Neural cell (in vitro differentiated cells): ENCODE data around the gene CMPK2. TPM values are rescaled to one million over a fixed set of nuclear protein-coding genes. Genes with fewer than 3 reads are reported as not detected.

Experiments
- H2AFZ ChIP-seq: fragments of 200-600, 300-800 bp; sonication (generic), shearing (Covaris generic); 2 replicates; pipeline ENCODE4 v1.6.0; 2014; ENCODE audit warnings: low read depth, mild to moderate bottlenecking, antibody characterized with exemption, low read length, moderate library complexity
- H3F3A ChIP-seq: fragments of 200-600 bp; shearing (Covaris generic); 2 replicates; pipeline ENCODE4 v1.6.1; 2016; ENCODE audit warnings: mild to moderate bottlenecking, moderate library complexity, mixed read lengths, antibody characterized with exemption, low read length; ENCODE audit not compliant: insufficient read depth, poor library complexity, severe bottlenecking
- H3K27ac ChIP-seq: fragments of 200-600, 300-800 bp; sonication (generic), shearing (Covaris generic); 2 replicates; pipeline ENCODE4 v1.5.1; 2014; ENCODE audit warnings: mild to moderate bottlenecking, low read length, moderate library complexity
- H3K27me3 ChIP-seq: fragments of 300-800, 200-600 bp; sonication (generic), shearing (Covaris generic); 2 replicates; pipeline ENCODE4 v1.6.0; 2014; ENCODE audit warnings: mild to moderate bottlenecking, low read depth, low read length, moderate library complexity; ENCODE audit not compliant: insufficient read depth
- H3K36me3 ChIP-seq: fragments of 300-800, 200-600 bp; sonication (generic), shearing (Covaris generic); 2 replicates; pipeline ENCODE4 v1.5.1; 2014; ENCODE audit warnings: mild to moderate bottlenecking, antibody characterized with exemption, low read length, moderate library complexity; ENCODE audit not compliant: insufficient read depth
- H3K4me2 ChIP-seq: fragments of 300-800, 200-600 bp; sonication (generic), shearing (Covaris generic); 2 replicates; pipeline ENCODE4 v1.6.0; 2014; ENCODE audit warnings: mild to moderate bottlenecking, low read length
- H3K4me3 ChIP-seq: fragments of 300-800, 200-600 bp; sonication (generic), shearing (Covaris generic); 2 replicates; pipeline ENCODE4 v1.5.1; 2014; ENCODE audit warnings: mild to moderate bottlenecking, low read length, moderate library complexity
- H3K79me2 ChIP-seq: fragments of 200-600 bp; shearing (Covaris generic); replicated peaks from 2 replicates; pipeline ENCODE4 v1.6.0; 2014; ENCODE audit warnings: mild to moderate bottlenecking, low read length, moderate library complexity; ENCODE audit not compliant: insufficient read depth
- H3K9ac ChIP-seq: fragments of 300-800, 200-600 bp; sonication (generic), shearing (Covaris generic); 2 replicates; pipeline ENCODE4 v1.6.1; 2016; ENCODE audit warnings: mild to moderate bottlenecking, low read length, mixed read lengths
- H3K9me2 ChIP-seq: fragments of 200-600 bp; shearing (Covaris generic); 2 replicates; pipeline ENCODE4 v1.6.1; 2016; ENCODE audit warnings: mild to moderate bottlenecking, low read length, mixed read lengths; ENCODE audit not compliant: insufficient read depth
- H3K9me3 ChIP-seq: fragments of 200-600, 300-800 bp; sonication (generic), shearing (Covaris generic); 2 replicates; pipeline ENCODE4 v1.6.1; 2016; ENCODE audit warnings: mild to moderate bottlenecking, mixed run types, low read length, moderate library complexity, mixed read lengths
- H4K20me1 ChIP-seq: fragments of 200-600 bp; shearing (Covaris generic); 2 replicates; pipeline ENCODE4 v1.6.1; 2016; ENCODE audit warnings: mild to moderate bottlenecking, mixed run types; ENCODE audit not compliant: insufficient read depth
- CTCF ChIP-seq: fragments of 450-650 bp; IDR thresholded peaks from 2 replicates; pipeline ENCODE4 v1.5.1; 2014; ENCODE audit warnings: antibody characterized with exemption, mild to moderate bottlenecking, moderate library complexity; ENCODE audit not compliant: poor library complexity, severe bottlenecking
- EP300 ChIP-seq: fragments of 450-650 bp; conservative IDR thresholded peaks from 2 replicates; pipeline ENCODE4 v1.6.1; 2014; ENCODE audit warnings: antibody characterized with exemption, mild to moderate bottlenecking, moderate library complexity; ENCODE audit not compliant: poor library complexity, severe bottlenecking
- EZH2 ChIP-seq: fragments of 200-600, 300-800 bp; shearing (Covaris generic), sonication (generic); IDR thresholded peaks from 2 replicates; pipeline ENCODE4 v1.6.1; 2014; ENCODE audit warnings: antibody characterized with exemption, low read length, borderline replicate concordance, mild to moderate bottlenecking; ENCODE audit not compliant: insufficient read depth, poor library complexity, severe bottlenecking
- MXI1 ChIP-seq: fragments of 450-650 bp; conservative IDR thresholded peaks from 2 replicates; pipeline ENCODE4 v1.6.1; 2014; ENCODE audit warnings: antibody characterized with exemption, mild to moderate bottlenecking; ENCODE audit not compliant: poor library complexity, severe bottlenecking
- POLR2AphosphoS5 ChIP-seq: IDR thresholded peaks from 2 replicates; pipeline ENCODE4 v1.6.1; 2012
- RAD21 ChIP-seq: fragments of 450-650 bp; conservative IDR thresholded peaks from 2 replicates; pipeline ENCODE4 v1.6.1; 2014; ENCODE audit warnings: antibody characterized with exemption, mild to moderate bottlenecking, moderate library complexity
- REST ChIP-seq: IDR thresholded peaks from 2 replicates; pipeline ENCODE4 v1.6.1; 2012; ENCODE audit warnings: borderline replicate concordance
- SMC3 ChIP-seq: fragments of 450-650 bp; conservative IDR thresholded peaks from 2 replicates; pipeline ENCODE4 v1.6.1; 2014; ENCODE audit warnings: antibody characterized with exemption, mild to moderate bottlenecking, moderate library complexity; ENCODE audit not compliant: poor library complexity
- TAF1 ChIP-seq: IDR thresholded peaks from 2 replicates; pipeline ENCODE4 v1.6.1; 2012; ENCODE audit warnings: low read depth
- polyA plus RNA-seq: library from polyadenylated mRNA; depleted of rRNA; stranded (reverse); fragments of >200 nt; gene quantifications from 2 replicates; pipeline ENCODE4 v1.2.3, GENCODE V29; 2014

Gene CMPK2
- polyA plus RNA-seq, 1 donor from 2014 or later = 6.5 TPM

GRCh38 chr2:6880200-6880733, 14.6 kb upstream of the CMPK2 start:
- no peak overlapping the region for H3K9ac ChIP-seq
- H4K20me1 ChIP-seq = no peaks in the 10 kb centered on the region
- H3K27me3 ChIP-seq = no peaks in the 10 kb centered on the region
- no peaks in the 10 kb centered on the region for H3F3A ChIP-seq
- no peak overlapping the region for H3K4me2 ChIP-seq
- no peaks in the 10 kb centered on the region for H3K79me2 ChIP-seq
- no peaks in the 10 kb centered on the region for H3K36me3 ChIP-seq
- H3K27ac ChIP-seq = no peak overlapping the region
- no peak overlapping the region for H2AFZ ChIP-seq
- H3K9me3 ChIP-seq = no peaks in the 10 kb centered on the region
- no peaks in the 10 kb centered on the region for H3K9me2 ChIP-seq
- no peak for TF ChIP-seq MXI1
- no peak for TF ChIP-seq CTCF
- no peak overlapping the region for H3K4me3 ChIP-seq

- H3K27me3 ChIP-seq = no peaks in the 10 kb centered on the region
- no peaks in the 10 kb centered on the region for H3K36me3 ChIP-seq
- no peak for TF ChIP-seq RAD21
- no peak for TF ChIP-seq EZH2
- TF ChIP-seq REST = no peak
- TF ChIP-seq POLR2AphosphoS5 = no peak
- TF ChIP-seq EP300 = no peak
- TF ChIP-seq SMC3 = no peak
- TF ChIP-seq MXI1 = no peak
- no peak for TF ChIP-seq TAF1
- TF ChIP-seq CTCF = no peak
- no peaks in the 10 kb centered on the region for H3K79me2 ChIP-seq
- no peaks in the 10 kb centered on the region for H4K20me1 ChIP-seq
- H2AFZ ChIP-seq = no peak overlapping the region
- H3K4me2 ChIP-seq = no peak overlapping the region
- H3K9me2 ChIP-seq = no peaks in the 10 kb centered on the region
- H3K9me3 ChIP-seq = no peaks in the 10 kb centered on the region
- no peak overlapping the region for H3K4me3 ChIP-seq
- H3K27ac ChIP-seq = no peak overlapping the region
- no peak overlapping the region for H3K9ac ChIP-seq
- H3F3A ChIP-seq = no peaks in the 10 kb centered on the region
These were observed 13.3 kb upstream of the CMPK2 start for GRCh38 chr2:6879011-6879410.
